LHCN-M2 (cell line): ENCODE measurements around the gene HMX2. TPM values are rescaled to one million over a fixed set of nuclear protein-coding genes. Genes with fewer than 3 reads are reported as not detected.
"Not testable (repeated sequence)": the region's sequence is repeated elsewhere in the genome, so short reads cannot be mapped to it uniquely, and the experiment has no call there.

ENCODE experiments used
- DNase-seq: peaks from one replicate; pipeline ENCODE4 v3.0.0-alpha.2; 2012; ENCODE audit warnings: low read depth
- total RNA-seq: library from RNA; depleted of rRNA; stranded (reverse); fragments of >200 nt; gene quantifications from 2 replicates; pipeline ENCODE4 v1.2.3, GENCODE V29; 2014

The HMX2 gene
- total RNA-seq, 1 experiment from 2014 or later: not detected

DNA sequence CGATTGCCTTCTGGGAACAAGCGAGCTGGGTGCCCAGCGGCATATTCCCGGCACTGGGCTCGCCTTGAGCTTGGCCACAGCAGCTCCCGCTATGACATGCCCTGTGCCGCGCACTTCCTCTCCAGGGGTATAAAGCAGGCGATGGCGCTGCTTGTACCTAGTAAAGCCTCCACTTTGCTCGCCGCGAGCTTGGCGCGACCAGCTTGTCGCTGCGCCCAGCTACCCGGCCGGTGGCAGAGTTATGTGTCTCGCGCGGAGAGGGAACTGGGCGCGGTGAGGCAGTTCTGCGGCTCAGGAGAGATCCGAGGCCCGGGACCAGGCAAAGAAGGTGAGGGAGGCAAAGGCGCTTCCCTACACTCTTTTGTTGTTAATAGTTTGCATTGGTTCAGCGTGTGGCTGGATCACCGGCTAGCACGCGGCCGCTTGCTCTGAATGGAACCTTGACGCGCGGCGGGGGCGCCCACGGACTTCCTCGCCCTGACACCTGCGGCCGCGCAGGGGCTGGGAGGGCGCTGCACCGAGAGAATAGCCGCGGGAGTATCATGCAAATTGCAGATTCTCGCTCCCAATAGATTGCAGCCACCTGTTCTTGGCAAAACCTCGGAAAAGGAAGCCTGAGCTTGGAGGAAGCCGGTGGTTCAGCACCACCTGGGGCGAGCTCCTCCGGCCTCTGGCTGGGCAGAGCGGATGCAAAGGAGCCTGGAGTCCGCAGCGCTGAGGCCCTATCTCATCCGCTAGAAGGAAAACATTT, 3.2 kb downstream of the HMX2 start:
- DNase-seq: no peak

DNA sequence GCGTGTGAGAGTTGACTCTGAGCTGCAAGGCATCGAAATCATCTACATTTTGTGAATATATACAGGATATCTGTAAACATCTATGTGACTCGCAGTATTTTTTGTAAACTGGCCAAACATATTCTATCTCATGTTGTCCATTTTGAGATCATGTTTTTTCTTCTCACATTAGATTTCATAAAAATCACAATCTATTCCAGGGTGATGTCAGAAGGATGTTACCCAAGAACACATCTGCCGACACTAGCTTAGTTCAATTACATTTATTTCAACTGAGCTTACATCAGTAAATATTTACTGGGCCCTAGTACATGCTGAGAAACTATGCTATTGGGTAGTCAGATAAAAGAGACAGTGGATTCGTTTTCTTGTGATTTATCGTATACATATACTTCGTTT, 3.8 kb downstream of the HMX2 start:
- DNase-seq: no peak

DNA sequence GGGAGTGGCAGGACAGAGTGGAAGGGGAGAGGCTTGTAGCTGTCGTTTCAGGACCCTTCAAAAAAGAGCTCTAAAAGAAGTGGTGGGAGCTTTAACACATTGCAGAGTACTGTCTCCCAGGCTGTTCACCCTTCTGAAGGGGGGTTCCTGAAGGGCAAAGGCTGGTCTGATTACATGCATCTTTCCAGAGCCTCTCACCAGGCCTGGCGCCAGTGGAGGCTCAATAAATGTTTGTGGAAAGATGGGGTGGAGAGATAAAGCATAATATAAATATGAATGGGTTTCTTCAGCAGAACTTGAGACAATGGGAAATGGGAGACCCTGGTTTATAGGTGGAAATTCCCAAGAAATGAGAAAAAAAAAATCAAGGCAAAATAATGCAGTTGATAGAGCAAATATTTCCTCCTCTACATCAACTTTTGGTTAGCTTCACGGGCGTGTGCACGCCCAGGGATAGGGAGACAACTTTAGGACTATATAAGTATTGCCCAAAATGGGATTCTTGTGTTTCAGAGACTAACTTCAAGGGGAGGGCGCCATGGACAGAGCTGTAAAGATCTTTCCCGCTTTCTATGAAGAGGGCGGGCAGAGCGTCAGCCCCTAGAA, 5.7 kb downstream of the HMX2 start:
- DNase-seq: no peak

DNA sequence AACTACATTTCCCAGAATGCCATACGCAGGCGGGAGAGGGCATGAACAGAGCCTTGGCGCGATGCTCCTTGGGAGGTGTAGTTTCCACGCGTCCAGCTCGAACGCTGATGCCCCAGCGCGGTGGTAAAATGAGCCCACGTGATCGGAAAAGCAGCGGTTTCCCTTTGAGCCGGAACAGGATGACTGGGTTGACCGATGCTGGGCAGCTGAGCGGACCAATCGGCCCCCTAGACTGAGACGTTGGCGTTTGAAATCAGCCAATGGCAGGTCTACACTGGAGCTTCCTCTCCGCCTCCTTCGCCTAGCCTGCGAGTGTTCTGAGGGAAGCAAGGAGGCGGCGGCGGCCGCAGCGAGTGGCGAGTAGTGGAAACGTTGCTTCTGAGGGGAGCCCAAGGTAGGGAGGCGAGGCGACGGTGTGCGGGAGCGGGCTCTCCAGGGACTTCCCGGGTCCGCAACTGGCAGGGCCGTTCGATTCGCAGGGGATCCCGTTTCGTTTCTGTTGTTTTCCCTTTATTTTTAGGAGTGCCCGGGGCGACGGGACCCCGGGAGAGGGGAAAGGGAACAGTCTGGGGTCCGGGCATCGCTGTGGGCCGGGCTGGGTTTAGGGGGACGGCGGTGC, 6.3 kb downstream of the HMX2 start, which contains the start of gene BUB3:
Gene BUB3, plus strand, starts transcription at position 311 of the 619 bp plus-strand sequence. CDS start 516 bp downstream, outside the sequence.
- DNase-seq: peak; percentile 100

DNA sequence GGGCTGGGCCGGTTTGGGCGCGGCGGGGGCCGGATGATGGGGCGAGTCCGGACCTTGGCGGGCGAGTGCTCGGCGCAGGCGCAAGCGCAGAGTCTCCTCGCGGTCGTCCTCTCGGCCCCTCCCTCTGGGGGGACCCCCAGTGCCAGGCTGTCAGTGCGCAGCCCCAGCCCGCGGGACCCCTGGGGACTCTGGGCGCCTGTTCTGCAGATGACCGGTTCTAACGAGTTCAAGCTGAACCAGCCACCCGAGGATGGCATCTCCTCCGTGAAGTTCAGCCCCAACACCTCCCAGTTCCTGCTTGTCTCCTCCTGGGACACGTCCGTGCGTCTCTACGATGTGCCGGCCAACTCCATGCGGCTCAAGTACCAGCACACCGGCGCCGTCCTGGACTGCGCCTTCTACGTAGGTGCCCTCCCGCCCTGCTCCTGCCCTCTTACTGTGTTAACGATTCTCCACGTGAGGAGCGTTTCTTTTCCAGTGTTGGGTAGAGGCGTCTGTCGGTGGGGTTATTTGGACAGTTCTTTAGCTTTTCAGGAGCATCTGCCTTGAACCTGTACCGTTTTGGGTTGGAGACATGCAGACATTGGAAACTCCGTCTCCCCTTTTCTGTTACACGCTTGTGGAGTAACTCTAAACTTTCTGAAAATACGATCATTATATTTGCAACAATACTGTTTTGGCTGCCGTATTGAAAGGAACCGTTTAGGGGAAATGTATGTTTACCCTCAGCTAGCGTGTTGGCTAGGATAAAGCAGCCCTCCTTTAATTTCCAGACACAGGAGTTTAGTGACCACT, 7.0 kb downstream of the HMX2 start:
- DNase-seq: peak; percentile 61

DNA sequence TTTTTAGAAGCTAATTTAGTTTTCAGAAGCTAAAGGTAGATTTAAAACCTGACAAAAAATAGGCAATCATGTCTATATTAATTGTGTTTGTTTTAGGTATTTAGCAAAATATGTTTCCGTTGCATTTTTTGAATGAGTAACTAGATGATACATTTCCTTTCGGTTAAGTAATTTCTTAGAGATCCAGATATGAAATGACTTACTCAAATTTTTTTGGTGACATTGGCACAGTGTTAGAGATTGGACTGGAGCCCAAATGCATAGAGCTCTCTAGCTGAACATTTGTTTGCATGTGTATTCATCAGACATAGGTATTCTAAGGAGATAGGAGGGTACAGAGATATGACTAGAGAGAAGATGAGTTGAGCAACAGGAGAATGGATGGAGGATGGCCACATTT, 8.1 kb downstream of the HMX2 start:
- DNase-seq: no peak

DNA sequence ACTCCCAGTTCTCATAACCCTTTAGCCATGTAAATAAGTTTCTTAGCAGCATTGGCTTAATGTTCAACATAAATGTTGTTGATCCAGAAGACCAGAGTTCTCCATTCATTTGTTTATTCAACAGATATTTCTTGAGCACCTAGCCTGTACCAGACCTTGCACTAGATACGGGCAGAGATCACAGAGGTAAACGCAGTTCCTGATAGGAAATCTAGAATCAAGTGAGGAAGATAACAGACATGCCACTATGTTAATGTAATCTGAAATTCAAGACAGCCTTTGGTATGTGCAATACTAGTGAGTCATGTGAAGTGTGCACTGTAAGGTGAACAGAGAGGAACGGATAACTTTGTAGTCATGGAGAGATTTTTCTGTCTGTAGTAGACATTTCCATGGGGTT, 9.3 kb downstream of the HMX2 start:
- peak; percentile 58 for DNase-seq

DNA sequence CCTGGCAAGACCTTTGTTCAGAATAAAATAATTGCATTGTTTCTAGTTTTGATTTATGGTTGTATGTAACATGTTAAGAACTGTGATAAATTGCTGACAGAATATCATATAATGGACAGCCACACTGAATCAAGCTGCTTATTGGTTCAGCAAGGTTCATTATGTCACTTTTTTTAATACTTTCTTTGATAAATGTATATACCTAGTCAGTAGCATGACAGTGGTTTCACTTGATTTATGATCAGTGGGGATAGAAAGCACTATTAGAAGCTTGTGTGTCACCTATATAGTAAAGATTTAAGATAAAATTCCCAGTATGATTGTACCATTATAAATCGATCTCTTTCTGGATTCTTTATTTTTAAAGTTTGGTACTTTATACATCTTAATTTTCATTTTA, 10.7 kb downstream of the HMX2 start:
- DNase-seq: no peak

DNA sequence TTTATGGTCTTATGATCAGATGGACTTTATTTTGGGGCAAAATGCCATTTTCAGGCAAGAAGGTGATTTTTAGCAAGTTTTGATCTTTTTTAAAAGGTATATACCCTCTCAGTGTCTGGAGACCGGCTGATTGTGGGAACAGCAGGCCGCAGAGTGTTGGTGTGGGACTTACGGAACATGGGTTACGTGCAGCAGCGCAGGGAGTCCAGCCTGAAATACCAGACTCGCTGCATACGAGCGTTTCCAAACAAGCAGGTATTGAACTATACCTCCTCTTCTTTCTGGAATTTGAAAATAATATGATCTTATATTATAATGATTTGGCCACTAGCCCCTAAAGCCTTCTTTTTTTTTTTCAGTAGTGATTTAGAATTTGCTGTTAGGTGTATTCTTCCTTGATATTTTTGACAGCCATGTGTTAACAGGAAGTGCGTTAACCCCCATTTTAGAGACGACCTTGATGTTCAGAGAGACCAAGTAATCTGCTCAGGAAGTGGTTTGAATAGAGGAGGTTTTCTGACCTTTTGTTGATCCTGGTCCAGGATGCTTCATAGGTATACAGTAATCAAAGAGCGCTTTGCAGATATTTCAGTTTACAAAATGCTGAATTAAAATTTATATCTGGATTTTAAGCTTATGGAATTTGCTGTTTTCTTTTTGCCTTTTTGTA, 12.5 kb downstream of the HMX2 start:
- DNase-seq: no peak

DNA sequence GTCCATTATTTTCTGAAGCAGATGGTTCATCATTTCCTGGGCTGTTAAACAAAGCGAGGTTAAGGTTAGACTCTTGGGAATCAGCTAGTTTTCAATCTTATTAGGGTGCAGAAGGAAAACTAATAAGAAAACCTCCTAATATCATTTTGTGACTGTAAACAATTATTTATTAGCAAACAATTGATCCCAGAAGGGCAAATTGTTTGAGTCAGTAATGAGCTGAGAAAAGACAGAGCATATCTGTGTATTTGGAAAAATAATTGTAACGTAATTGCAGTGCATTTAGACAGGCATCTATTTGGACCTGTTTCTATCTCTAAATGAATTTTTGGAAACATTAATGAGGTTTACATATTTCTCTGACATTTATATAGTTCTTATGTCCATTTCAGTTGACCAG, 16.4 kb downstream of the HMX2 start:
- DNase-seq: no peak

DNA sequence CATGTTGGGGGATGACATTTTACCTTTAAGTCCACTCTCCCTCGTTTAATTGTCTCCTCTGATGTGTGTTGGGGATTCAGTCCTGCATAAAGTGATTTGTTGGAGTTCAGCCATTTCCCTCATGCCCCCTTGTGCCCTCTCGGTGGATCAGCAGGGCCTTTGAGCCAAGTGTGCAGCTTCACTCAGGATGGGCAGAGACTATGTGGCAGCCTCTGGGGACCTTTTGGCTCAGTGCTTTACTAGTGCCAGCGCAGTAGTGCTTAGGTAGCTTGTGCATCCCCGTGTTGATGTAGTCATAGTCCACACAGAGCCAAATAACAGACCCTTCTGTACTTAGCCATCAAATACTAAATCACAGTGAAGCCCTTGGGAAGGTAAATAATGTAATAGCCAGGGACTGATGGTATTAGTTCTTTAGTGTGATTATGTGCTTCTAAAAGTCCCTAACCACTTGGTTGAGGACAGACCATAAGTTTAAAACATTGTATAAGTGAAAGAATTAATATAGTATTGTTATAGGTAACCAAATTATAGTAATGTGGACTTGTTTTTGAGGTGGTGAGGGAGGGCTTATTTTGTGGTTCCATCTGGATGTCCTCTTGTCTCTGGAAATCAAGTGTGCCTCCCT, 17.6 kb downstream of the HMX2 start:
- no peak for DNase-seq

DNA sequence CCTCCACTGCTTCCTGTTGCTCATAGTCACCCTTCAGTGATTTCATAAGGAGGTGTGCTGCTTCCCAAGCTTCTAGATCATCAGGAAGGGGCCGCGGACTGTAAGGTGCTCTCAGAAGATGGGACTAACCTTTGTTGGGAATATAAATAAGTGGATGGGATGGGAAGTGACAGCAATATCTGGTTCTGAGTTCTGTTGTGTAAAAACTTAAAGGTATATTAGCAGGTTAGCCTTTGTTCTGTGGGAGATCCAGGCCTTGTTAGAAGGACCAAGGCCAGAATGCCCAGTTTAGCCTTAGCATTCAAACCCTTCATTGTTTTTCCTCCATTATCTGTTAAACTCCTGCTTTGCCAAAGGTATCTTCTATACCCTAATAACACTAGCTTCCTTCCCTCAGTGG, 18.7 kb downstream of the HMX2 start:
- no peak for DNase-seq

DNA sequence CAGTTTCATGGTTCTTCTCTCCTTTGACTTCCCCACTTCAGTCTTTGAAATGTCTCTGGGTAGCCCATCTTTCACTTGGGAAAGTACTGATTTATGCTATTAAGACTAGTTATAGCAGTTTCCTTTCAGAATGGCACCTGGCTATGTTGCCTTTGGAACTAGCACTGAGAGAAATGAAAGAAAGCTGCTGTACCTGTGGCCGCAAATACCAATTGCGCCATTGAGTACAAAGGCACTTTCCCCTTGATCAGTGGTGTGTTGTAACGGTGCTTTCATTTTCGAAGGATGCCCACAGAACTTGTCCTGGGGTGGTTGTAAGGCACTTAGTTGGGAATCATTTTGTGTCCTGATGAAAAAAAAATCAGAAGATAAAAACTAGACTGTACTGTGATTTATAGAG, 23.0 kb downstream of the HMX2 start:
- DNase-seq: no peak

DNA sequence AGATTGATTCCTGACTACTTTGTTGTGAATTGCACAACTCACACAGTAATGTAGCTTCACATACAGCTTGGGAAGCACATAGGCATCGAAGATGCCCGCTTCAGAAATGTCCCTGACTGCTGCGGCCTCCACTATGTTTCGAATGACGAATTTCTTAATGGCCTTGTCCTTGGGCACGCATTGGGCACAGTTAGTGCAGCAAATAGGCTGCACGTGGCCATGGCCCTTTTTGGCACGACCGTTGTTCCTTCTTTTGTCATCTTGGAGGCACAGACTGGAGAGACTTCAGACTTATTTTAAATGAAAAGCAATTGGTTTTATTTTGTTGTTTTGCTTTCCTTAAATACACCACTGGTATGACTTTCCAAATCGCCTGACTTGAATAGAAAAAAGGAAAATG, 23.7 kb downstream of the HMX2 start:
- not testable (repeated sequence) for DNase-seq

DNA sequence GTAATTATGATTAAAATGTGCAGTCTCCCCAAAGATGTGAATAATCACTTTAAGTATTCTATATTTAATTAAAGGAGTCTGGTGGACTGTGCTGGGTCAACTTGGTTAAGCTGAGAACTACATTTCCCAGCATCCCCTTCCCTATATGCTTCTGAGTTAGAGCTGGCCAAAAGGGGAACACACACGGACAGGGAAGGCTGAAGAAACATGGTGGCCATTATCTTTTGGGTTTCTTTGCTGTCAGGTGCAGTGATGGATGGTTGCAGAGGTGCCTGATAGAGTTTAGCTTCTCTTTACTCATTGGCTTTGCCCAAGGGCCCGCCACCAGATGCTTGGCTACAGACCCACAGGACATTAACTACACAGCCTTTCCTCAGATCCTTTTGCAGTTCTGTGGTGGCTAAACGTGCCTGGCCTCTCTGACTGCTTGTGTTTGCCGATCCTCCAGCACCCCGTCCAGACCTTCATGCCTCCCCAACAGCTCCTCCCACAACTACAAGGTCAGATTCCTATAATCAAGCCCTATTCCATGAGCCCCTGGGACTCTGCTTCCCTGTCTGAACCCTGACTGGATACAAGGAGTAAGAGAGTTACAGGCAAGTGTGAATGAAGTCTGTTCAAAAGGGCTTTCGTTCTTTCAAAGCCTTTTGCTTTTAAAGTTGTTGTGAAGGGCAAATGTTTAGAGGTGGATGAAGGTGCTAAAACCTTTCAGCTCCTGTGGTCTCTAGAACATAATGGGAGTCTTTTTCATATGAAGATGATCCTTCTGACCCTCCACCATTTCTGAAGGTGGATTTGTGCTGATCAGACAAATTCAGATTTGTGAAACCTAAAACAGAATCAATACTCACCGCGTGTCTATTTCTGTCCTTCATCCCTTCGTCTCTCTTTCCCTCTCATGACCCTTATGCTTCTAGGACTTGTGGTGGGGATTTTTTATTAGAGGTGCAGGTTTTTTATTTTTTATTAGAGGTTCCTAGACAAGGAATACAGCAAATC, 27.8 kb downstream of the HMX2 start:
- no peak for DNase-seq

DNA sequence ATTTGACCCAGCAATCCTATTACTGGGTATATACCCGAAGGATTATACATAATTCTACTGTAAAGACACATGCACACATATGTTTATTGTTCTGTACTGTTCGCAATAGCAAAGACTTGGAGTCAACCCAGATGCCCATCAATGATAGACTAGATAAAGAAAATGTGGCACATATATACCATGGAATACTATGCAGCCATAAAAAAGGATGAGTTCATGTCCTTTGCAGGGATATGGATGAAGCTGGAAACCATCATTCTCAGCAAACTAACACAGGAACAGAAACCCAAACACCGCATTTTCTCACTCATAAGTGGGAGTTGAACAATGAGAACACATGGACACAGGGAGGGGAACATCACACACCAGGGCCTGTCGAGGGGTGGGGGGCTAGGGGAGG, 30.5 kb downstream of the HMX2 start:
- not testable (repeated sequence) for DNase-seq

DNA sequence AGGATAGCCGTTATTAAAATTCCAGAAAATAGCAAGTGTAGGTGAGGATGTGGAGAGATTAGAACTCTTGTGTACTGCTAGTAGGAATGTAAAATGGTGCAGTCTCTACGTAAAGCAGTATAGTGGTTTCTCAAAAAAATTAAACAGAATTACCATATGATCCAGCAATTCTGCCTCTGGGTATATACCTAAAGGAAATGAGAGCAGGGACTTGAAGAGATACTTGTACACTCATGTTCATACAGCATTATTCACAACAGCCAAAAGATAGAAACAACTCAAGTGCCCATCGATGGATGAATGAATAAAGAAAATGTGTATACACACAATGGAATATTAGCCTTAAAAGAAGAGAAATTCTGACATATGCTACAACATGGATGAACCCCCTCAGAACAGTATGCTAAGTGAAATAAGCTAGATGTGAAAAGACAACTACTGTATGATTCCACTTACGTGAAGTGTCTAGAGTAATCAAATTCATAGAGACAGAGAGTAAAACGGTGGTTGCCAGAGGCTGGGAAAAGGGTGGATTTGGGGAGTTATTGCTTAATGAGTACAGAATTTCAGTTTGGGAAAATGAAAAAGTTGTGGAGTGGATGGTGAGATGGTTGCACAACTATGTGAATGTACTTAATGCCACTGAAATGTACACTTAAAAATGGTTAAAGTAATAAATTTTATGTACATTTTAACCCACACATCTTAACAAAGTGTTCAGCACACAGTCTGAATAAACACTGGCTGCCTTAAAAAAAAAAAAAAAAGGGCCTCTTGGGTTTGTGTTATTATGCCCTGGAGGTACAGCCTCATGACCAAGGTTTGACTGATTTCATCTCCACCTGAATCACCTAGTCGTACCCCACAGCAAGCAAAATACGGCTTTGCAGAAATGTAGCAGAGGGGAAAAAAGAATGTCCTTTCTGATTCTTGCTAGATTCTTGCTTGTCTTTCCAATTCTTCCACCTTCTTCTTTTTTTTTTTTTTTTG, 32.5 kb downstream of the HMX2 start:
- DNase-seq: no peak

DNA sequence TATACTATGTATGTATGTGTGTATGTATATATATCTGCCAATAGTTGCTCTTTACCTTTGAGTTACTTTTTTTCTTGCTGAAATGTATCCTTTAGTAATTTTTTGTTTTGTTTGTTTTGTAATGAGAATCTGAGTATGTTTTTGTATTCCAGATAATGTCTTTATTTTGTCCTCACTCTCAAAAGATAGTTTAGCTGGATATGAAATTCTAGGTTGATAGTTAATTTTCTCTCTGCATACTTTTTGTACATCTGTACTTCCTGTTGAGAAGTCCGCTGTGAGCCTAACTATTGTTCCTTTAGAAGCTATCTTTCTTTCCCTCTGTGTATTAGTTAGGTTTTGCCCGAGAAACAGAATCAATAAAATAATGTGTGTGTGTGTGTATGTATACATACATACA, 35.8 kb downstream of the HMX2 start:
- DNase-seq: peak; percentile 3

DNA sequence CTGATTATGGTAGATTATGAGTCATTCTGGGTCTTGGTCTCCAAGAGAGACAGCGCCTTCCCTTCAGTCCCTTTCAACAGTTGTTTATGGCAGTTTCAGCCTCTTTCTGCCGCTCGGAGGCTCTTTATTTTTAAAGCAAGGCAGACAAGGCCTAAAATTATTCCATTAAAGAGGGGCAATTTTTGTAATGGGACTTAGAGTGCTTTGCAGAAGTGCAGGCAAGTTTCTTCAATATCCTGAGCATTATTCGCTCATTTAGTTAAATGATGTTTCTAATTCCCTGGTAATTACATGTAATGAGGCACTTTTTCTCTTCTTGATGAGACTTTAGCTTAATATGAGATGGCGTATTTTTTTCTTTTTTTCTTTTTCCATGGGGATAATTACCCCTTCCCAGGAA, 39.8 kb downstream of the HMX2 start:
- DNase-seq: no peak
